ENCODE data around the gene ROCK2.

DNA sequence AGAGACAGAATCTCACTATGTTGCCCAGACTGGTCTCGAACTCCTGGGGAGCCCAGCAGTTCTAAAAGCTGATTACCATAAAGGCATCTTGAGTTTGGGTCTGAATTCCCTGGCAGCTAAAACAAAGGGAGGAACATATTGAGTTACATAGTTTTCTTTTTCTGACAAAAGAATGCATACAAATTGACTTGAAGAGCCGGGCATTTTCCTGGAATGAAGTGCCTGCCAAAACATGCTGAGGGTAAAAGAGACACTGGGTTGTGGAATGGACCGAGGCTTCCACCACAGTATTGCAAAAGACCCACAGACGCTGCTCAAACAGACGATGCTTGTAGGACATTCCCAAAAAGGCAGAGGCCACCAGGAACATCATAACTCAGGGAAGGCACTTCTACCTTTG is 35.1 kb upstream of the ROCK2 start:
- TF ChIP-seq POLR2A (IDR thresholded peaks at IDR 0.05; ENCODE audit: extremely low read depth, insufficient read length) (no peak), CTCF (IDR thresholded peaks at IDR 0.05; ENCODE audit: low read depth, low read length) (no peak)
